Mesenchymal stem cell (in vitro differentiated cells and primary cell): ENCODE data around the gene GPR50.

Source experiments
- DNase-seq: peaks from one replicate; pipeline ENCODE4 v3.0.0-alpha.2; 2013
- H2AFZ ChIP-seq: one replicate; pipeline ENCODE4 v1.6.1; 2013; ENCODE audit warnings: low read depth, mild to moderate bottlenecking, control low read depth, inconsistent platforms, low read length, moderate library complexity
- H2AK5ac ChIP-seq: 2 replicates; pipeline ENCODE4 v1.6.1; 2013; ENCODE audit warnings: low read length, moderate library complexity, mild to moderate bottlenecking, inconsistent platforms; ENCODE audit not compliant: severe bottlenecking
- H2BK120ac ChIP-seq: one replicate; pipeline ENCODE4 v1.6.1; 2013; ENCODE audit warnings: low read depth, mild to moderate bottlenecking, inconsistent platforms, low read length, moderate library complexity
- H2BK12ac ChIP-seq, 2 experiments: one replicate each; pipeline ENCODE4 v1.6.1; 2013; ENCODE audit warnings: inconsistent platforms in 2 of 2, low read length in 2 of 2, mild to moderate bottlenecking in 2 of 2, moderate library complexity in 2 of 2, control low read depth in 1 of 2
- H2BK15ac ChIP-seq: one replicate; pipeline ENCODE4 v1.6.1; 2013; ENCODE audit warnings: mild to moderate bottlenecking, low read depth, inconsistent platforms; ENCODE audit not compliant: poor library complexity, severe bottlenecking
- H2BK5ac ChIP-seq: 2 replicates; pipeline ENCODE4 v1.6.1; 2013; ENCODE audit warnings: low read depth, mild to moderate bottlenecking, low read length, control low read depth, inconsistent platforms; ENCODE audit not compliant: poor library complexity, severe bottlenecking
- H3K14ac ChIP-seq, 2 experiments: one replicate each; pipeline ENCODE4 v1.6.1; 2013; ENCODE audit warnings: inconsistent platforms in 2 of 2, low read length in 2 of 2, control low read depth in 1 of 2, mild to moderate bottlenecking in 1 of 2, moderate library complexity in 1 of 2
- H3K18ac ChIP-seq, 2 experiments: one replicate each; pipeline ENCODE4 v1.6.1; 2013; ENCODE audit warnings: inconsistent platforms in 2 of 2, low read length in 2 of 2, control low read depth in 1 of 2, low read depth in 1 of 2, mild to moderate bottlenecking in 1 of 2
- H3K23ac ChIP-seq, 2 experiments: one replicate each; pipeline ENCODE4 v1.6.1; 2013; ENCODE audit warnings: inconsistent platforms in 2 of 2, low read length in 2 of 2, mild to moderate bottlenecking in 2 of 2, moderate library complexity in 2 of 2, control low read depth in 1 of 2
- H3K27ac ChIP-seq: 2 replicates; pipeline ENCODE4 v1.5.1; 2013; ENCODE audit warnings: mild to moderate bottlenecking, moderate library complexity, low read length, control low read depth, inconsistent platforms; ENCODE audit not compliant: poor library complexity, severe bottlenecking
- H3K27me3 ChIP-seq, 2 experiments: 2 replicates each; pipeline versions ENCODE4 v1.6.1 to v1.7.0; 2013; ENCODE audit warnings: low read length in 2 of 2, mild to moderate bottlenecking in 2 of 2, moderate library complexity in 2 of 2, control low read depth in 1 of 2, inconsistent platforms in 1 of 2; ENCODE audit not compliant: control insufficient read depth in 1 of 2, insufficient read depth in 1 of 2
- H3K36me3 ChIP-seq, 2 experiments: 2 replicates each; pipeline versions ENCODE4 v1.6.1 to v1.7.0; 2013; ENCODE audit warnings: low read length in 2 of 2, control low read depth in 1 of 2, inconsistent platforms in 1 of 2, low read depth in 1 of 2, mild to moderate bottlenecking in 1 of 2; ENCODE audit not compliant: insufficient read depth in 2 of 2, control insufficient read depth in 1 of 2
- H3K4ac ChIP-seq, 2 experiments: one replicate each; pipeline ENCODE4 v1.6.1; 2013; ENCODE audit warnings: inconsistent platforms in 2 of 2, low read length in 2 of 2, mild to moderate bottlenecking in 2 of 2, moderate library complexity in 2 of 2, control low read depth in 1 of 2, low read depth in 1 of 2
- H3K4me1 ChIP-seq: 2 replicates; pipeline ENCODE4 v1.6.1; 2013; ENCODE audit warnings: low read depth, low read length, control low read depth; ENCODE audit not compliant: control insufficient read depth, insufficient read depth
- H3K4me2 ChIP-seq: 2 replicates; pipeline ENCODE4 v1.6.1; 2013; ENCODE audit warnings: low read length, mild to moderate bottlenecking, inconsistent platforms; ENCODE audit not compliant: poor library complexity, severe bottlenecking
- H3K4me3 ChIP-seq, 2 experiments: 2 replicates each; pipeline versions ENCODE4 v1.5.1 to v1.7.0; 2013; ENCODE audit warnings: low read length in 2 of 2, mild to moderate bottlenecking in 2 of 2, control low read depth in 1 of 2, low read depth in 1 of 2; ENCODE audit not compliant: insufficient read depth in 1 of 2
- H3K79me1 ChIP-seq: replicated peaks from 2 replicates; pipeline ENCODE4 v1.6.1; 2013; ENCODE audit warnings: mild to moderate bottlenecking, control low read depth, low read length, inconsistent platforms; ENCODE audit not compliant: poor library complexity, severe bottlenecking
- H3K9ac ChIP-seq: 2 replicates; pipeline ENCODE4 v1.7.0; 2013; ENCODE audit warnings: mild to moderate bottlenecking, low read length, moderate library complexity
- H3K9me3 ChIP-seq: 2 replicates; pipeline ENCODE4 v1.7.0; 2013; ENCODE audit warnings: mild to moderate bottlenecking, low read length; ENCODE audit not compliant: control insufficient read depth
- H4K8ac ChIP-seq: one replicate; pipeline ENCODE4 v1.6.1; 2013; ENCODE audit warnings: inconsistent platforms, mild to moderate bottlenecking, low read length, moderate library complexity
- H4K91ac ChIP-seq: one replicate; pipeline ENCODE4 v1.6.1; 2013; ENCODE audit warnings: mild to moderate bottlenecking, low read length, inconsistent platforms
- WGBS: methylation state at CpG from one replicate; pipeline ENCODE4 v1.1.7; 2013; ENCODE audit warnings: mixed read lengths; 5-methylcytosine and 5-hydroxymethylcytosine counted together

GPR50 gene

DNA sequence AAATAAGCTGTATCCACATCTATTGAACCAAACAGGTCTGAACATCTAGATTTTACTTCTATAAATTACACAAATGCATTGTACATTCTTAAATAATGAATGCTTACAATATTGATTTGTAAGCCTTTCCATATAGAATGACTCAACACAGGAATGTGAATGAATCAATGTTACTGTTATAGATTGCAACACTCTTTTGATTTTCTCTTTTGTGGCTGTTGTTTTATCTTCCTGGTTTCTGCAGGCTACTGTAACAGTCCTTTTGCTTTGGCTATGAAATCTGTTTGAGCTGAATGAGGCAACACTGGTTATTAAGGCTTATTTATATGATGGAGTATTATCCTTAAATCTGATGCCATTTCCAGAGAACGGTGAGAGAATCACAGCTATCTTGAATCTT lies 49.5 kb downstream of the GPR50 start:
- Histone ChIP-seq H3K4me1 (no peaks in the 10 kb centered on the region), H4K91ac (no peak overlapping the region), H2AK5ac (no peak overlapping the region), H3K27me3 (no peaks in the 10 kb centered on the region), H3K27ac (no peak overlapping the region), H3K18ac (no peak overlapping the region), H3K23ac (no peak overlapping the region), H3K9me3 (no peaks in the 10 kb centered on the region), H2BK120ac (no peak overlapping the region), H3K4me2 (no peak overlapping the region), H3K4me3 (no peak overlapping the region), H3K79me1 (no peaks in the 10 kb centered on the region), H3K9ac (no peak overlapping the region), H3K4ac (no peak overlapping the region), H3K14ac (no peak overlapping the region), H2BK5ac (no peak overlapping the region), H2BK15ac (no peak overlapping the region), H3K36me3 (no peaks in the 10 kb centered on the region), H2AFZ (no peak overlapping the region), H4K8ac (no peak overlapping the region), H2BK12ac (no peak overlapping the region)
- DNase-seq, result no peak
- 75% methylated on average over 1 of the region's 1 CpG for WGBS

DNA sequence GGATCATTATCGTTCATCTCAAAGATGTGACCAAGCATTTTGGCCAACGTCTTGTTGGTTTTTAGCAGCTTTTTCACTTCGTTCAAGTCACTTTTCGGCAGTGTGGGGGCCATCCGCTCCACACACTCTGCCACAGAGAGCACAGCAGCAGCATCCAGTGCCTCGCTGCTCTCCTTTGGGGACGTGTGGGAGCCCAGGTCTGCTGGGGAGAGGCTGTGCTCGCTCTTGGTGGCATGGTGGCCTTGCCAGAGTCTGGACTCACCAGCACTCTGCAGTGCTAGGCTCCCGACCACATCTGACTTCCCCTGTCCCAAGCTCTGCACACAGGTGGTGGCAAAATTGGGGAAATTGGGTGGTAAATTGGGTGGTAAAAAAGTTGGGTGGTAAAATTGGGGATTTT lies 50.6 kb downstream of the GPR50 start:
- Histone ChIP-seq H3K9ac (no peak overlapping the region), H2AFZ (no peak overlapping the region), H2BK120ac (no peak overlapping the region), H3K4me1 (no peaks in the 10 kb centered on the region), H3K79me1 (no peaks in the 10 kb centered on the region), H3K9me3 (no peaks in the 10 kb centered on the region), H3K14ac (no peak overlapping the region), H3K27ac (no peak overlapping the region), H3K4me2 (no peak overlapping the region), H2AK5ac (no peak overlapping the region), H2BK15ac (no peak overlapping the region), H4K8ac (no peak overlapping the region), H3K4ac (no peak overlapping the region), H2BK5ac (no peak overlapping the region), H4K91ac (no peak overlapping the region), H2BK12ac (no peak overlapping the region), H3K36me3 (no peaks in the 10 kb centered on the region), H3K27me3 (no peaks in the 10 kb centered on the region), H3K18ac (no peak overlapping the region), H3K4me3 (no peak overlapping the region), H3K23ac (no peak overlapping the region)
- WGBS, result 79% methylated on average over 8 of the region's 9 CpGs
- DNase-seq, result no peak

DNA sequence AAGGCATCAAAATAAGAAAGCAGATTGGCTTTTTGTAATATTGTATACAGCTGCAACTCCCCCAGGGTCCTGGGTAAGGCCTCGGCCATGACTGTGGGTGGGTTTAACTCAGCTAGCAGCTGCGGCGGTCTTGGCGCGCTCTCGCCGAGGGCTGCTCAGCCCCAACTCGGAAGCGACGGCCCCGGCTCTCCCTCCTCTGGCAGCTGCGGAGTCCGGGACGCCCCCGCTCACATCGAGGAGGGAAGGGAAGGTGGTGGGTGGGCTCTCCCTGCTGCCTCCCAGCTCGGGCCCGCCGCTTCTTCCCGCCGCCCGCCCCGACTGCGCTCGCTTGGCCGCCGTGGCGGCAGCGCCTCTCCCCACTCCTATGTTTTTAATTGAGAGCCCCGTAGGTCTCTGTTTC lies 51.2 kb downstream of the GPR50 start:
- Histone ChIP-seq H3K23ac (no peak overlapping the region), H3K4me1 (no peaks in the 10 kb centered on the region), H3K27me3 (no peaks in the 10 kb centered on the region), H3K36me3 (no peaks in the 10 kb centered on the region), H2BK15ac (no peak overlapping the region), H4K91ac (no peak overlapping the region), H3K9ac (no peak overlapping the region), H3K4ac (no peak overlapping the region), H4K8ac (no peak overlapping the region), H2AFZ (no peak overlapping the region), H3K4me2 (no peak overlapping the region), H3K18ac (no peak overlapping the region), H2BK5ac (no peak overlapping the region), H2AK5ac (no peak overlapping the region), H3K4me3 (no peak overlapping the region), H2BK120ac (no peak overlapping the region), H3K27ac (no peak overlapping the region), H3K9me3 (no peaks in the 10 kb centered on the region), H2BK12ac (no peak overlapping the region), H3K14ac (no peak overlapping the region), H3K79me1 (no peaks in the 10 kb centered on the region)
- 21% methylated on average over 4 of the region's 30 CpGs for WGBS
- DNase-seq, result no peak

DNA sequence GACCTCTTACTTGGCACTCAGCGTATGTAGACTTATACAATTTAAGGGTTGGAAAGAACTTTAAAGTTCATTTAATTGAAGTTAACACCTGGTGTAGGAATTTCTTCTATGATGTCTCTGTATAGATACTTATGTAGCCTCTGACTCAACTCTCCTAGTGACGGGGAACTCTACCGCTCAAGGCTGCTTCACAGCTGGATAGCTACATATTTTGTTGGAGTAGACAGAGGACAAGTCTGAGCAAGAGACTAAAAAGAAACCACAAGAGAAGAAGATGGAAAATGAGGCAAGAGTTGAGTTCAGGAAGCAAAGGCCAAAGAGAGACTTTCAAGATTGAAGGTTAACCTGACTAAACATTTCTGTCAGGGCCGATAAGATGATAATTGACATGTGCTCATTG lies 52.6 kb downstream of the GPR50 start:
- no peak overlapping the region for H4K8ac ChIP-seq
- no peak overlapping the region for H2BK120ac ChIP-seq
- no peaks in the 10 kb centered on the region for H3K79me1 ChIP-seq
- H2AFZ ChIP-seq, result no peak overlapping the region
- DNase-seq, result no peak
- H3K23ac ChIP-seq, result no peak overlapping the region
- H3K4me1 ChIP-seq, result no peaks in the 10 kb centered on the region
- H2AK5ac ChIP-seq, result no peak overlapping the region
- no peak overlapping the region for H2BK12ac ChIP-seq
- H3K14ac ChIP-seq, result no peak overlapping the region
- no peak overlapping the region for H2BK15ac ChIP-seq
- no peak overlapping the region for H3K4me3 ChIP-seq
- no peaks in the 10 kb centered on the region for H3K36me3 ChIP-seq
- no peak overlapping the region for H3K27ac ChIP-seq
- no peak overlapping the region for H3K4ac ChIP-seq
- H3K9ac ChIP-seq, result no peak overlapping the region
- no peaks in the 10 kb centered on the region for H3K27me3 ChIP-seq
- H4K91ac ChIP-seq, result no peak overlapping the region
- H3K18ac ChIP-seq, result no peak overlapping the region
- no peak overlapping the region for H3K4me2 ChIP-seq
- no peak overlapping the region for H2BK5ac ChIP-seq
- WGBS, result 92% methylated on average over 3 of the region's 4 CpGs
- H3K9me3 ChIP-seq, result no peaks in the 10 kb centered on the region
